RPMI7951 (cell line): ENCODE data around the gene SORCS2. TPM values are rescaled to one million over a fixed set of nuclear protein-coding genes. Genes with fewer than 3 reads are reported as not detected.

Experiments used
- DNase-seq: peaks from one replicate; pipeline ENCODE4 v3.0.0-alpha.2; 2012; ENCODE audit warnings: low read depth
- total RNA-seq: library from RNA; depleted of rRNA; stranded (reverse); fragments of >200 nt; shearing (Covaris generic); gene quantifications from 2 replicates; pipeline ENCODE4 v1.2.3, GENCODE V29; 2014

The SORCS2 gene
- total RNA-seq, 1 experiment from 2014 or later, result 2.0 TPM

DNA sequence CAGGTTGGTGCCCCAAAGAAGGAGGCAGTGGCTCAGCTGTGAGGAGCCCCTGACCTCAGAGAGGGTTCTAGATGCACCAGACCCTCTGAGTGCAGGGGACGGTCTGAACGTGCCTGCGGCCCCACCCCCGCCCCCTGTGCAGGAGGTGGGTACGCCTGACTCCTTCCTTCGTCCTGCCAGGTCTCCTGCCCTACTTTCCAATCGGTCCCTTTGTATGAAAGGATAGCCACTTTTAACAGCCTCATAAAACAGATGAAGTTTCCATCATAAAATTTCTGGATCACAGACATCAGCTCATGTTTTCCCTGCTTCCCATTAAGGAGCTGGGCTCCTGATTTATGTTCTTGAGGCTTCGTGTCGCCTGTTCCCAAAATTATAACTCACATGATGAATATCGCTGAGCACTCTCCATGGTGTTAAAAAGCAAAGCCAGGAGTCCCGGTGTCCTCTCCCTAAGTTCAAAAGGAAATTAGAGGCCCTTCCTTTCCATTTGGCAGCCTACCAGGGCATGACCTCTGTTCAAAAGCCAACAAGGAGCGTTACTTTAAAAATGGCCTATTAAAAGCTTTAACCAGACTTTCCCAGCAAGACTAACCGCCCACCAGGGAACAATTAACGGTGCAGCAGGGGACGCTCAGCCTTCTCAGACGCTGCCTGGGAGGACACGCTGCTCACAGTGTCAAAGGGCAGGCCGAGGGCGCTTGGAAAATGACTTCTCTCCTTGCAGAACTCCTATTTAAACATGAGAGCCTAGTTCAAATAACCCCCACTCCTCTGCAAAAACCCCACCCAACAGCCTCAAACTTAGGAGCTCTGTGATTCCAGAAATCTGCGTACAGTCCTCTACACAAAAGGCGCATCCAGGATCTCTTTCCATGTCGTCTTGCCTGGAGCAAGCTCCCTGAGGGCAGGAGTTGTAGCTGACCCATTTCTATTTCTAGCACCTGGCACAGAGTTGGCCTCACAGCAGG is 565.4 kb downstream of the SORCS2 start:
- no peak for DNase-seq

DNA sequence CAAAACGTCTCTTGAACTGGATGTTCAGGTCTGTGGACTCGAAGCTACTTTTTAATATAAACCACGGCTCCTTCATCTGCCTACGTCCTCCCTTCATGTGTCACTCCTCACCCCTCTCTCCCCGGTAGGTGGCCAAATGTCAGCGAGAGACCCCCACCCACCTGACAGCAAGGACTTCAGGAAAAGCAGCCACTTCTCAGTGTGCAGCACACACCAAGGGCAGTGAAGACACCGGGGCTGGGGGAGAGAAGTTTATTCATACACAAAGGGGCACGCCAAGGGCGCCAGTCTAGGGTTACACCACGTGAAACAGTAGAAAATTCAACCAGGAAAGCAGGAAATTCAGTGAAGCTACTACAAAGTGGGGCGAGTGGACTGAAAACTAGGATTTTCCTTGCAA is 566.1 kb downstream of the SORCS2 start:
- no peak for DNase-seq

DNA sequence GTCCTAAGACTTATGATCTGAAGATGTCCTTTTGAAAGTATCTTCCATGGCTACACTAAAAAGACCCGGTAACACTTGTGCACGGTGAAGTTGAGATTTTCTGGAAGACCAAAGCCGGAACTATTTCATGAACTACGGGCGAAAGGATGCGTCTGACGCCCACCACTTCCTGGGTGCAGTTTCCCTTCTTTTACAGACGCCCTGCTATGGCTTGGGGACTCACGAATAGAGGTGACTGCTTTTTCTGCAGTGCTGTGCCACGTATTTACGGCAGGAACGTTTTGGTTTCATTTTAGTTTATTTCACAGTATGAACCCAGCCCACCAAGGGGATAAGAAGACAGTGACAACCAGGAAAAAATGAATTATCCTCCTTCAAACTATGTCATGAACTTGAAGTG is 566.9 kb downstream of the SORCS2 start:
- no peak for DNase-seq

DNA sequence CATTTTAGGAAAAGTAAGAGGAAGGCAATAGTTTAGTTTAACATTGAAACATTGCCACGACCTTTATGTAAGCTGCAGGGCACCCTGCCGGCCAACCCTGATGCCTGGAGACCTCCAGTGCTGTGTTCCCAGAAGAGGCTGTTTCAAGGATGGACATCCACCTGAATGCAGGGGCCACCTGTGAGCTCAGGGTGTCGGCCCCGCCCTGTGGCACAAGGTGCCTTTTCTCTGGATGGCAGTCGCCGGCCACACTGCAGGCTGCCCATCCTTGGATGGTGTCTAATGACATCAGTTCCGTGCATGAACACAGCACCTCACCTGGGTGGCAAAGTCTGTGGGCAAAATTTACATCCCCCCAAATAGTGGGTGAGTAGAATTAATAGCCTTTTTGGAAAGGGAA is 567.3 kb downstream of the SORCS2 start:
- DNase-seq, result no peak

DNA sequence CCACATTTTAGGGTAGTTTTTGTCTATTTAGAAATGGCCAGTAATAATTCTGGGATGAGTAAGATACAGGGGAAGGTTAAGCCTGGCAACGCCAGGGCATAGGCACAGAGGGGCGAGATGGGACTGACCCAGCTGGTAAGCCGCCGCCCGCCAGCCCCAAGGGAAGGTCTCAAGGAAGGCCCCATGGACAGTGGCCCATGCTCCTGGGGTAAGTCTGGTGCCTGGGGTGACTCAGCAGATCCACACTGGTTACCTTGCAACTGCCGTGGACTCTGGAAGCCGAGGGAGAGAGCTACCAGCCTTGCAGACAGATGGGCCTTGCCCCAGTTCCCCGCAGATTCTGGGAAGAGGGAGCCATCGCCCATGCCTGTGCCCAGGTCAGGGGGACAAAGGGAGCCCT is 567.9 kb downstream of the SORCS2 start:
- DNase-seq, result no peak

DNA sequence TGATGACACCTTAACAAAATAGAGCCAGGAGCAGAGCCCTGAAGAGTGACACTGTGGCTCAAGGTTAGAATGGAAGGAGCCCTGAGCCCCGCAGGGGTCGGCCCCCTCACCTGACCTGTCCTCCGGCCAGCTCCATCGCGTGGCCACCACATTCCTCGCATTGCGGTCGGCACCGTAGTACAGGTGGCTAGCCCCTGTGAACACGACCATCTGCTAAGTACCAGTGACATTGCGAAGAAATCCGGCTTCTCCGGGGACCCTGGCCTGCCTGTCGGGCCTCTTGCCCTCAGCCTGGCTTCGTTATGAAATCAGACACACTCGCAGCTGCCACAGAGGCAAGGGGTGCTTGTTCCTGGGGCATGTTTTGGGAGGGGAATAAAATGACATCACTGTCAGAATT is 568.4 kb downstream of the SORCS2 start:
- DNase-seq, result no peak

DNA sequence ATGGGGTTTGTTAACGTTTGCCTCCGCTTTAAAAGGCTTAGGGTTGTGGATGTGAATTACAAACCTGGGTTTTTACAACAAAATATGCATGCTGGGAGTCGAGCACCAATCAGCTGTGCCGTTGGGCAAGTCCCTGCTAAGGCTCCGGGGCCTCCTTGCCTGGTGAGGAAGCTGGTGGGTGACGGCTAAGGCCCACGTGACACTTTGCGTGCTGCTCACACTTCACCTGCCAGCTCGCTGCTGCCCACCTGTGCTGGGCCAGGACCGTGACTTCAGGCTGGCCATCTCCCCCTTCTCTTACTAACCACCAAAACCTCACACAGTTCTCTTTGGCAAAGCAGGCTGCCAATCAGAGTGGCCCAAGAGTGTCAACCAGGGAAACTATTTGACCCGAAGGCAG is 569.0 kb downstream of the SORCS2 start:
- no peak for DNase-seq

DNA sequence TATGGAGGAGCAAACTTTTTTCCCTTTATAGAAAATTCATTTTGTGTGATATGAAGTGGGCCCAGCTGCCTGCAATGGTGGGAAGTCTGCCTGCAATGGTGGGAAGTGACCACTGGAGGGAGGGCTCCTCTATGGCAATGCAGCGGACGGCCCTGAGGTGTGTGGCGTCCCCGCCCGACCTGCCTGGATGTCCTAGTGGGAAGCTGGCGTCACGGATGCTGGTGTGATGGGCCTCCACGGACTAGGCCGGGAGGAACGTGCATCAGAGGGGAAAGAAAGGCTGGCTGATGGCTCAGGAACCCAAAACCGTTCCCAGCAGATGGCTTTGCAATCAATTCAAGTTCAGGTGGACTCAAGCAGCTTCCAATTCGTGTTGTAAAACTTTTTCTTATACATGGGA is 569.4 kb downstream of the SORCS2 start:
- peak; percentile 13 for DNase-seq

DNA sequence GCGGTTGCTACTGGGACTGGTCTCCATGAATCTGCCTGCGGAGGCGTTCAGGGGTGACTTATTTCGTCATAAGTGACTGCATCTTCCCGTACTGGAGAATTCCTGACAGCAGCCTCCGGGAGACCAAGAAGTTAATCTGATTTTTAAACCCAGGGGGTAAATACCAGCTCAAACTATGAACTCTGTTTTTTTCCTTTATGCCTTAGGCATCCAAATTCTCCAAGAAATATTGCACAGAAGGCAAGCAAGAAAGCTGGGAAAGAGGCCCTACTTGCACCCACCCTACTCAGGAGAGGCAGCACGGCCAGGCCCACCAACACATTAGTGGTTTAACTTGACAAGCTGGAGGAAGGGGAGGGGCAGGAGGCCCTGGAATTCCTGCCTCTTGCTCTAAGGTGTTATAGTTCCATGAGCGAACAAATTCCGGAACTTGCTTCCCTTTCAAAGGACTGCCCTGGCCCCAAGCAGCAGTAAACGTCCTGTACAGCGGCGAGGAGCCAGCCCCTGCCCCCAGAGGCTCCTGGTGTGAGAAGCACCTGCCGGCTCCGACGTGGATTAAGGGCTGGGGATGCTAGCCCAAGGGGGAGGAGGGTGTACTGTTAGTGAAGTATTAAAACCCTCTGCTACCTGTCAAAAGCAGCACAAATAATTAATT is 570.2 kb downstream of the SORCS2 start:
- DNase-seq, result no peak

DNA sequence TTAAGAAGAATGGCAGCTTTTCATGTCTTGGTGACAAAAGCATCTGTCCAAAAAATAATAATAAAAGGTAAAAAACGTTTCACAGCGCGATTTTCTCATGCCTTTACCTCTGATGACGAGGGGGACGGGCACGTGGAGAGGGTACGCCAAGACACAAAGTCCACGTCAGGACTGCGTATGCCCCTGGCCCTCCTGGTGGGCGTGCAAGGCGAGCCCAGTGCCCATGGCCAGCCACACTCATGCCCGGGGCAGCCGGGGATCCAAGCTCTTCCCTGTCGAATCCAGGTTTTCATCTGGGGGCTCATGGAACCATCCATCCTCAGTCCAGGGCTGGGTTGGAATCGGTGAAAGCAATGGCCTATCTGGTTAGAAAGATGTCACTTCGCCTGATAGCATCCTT is 570.8 kb downstream of the SORCS2 start:
- DNase-seq, result no peak

DNA sequence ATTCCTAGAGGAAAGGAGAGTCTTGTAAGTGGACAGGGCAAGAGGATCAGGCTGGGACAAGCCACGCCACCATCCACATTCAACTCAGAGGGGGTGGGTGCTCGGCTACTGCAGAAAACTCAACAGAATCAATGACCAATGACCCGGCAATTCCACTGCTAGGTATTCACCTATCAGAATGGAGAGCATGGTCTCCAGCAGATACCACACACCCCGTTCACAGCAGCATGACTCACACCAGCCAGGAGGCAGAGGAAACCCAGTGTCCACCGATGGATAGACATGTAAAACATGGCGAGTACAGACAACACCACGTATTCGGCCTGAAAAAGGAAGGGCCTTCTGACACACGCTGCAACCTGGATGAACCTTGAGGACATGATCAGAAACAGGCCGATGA is 571.5 kb downstream of the SORCS2 start:
- peak; percentile 54 for DNase-seq

DNA sequence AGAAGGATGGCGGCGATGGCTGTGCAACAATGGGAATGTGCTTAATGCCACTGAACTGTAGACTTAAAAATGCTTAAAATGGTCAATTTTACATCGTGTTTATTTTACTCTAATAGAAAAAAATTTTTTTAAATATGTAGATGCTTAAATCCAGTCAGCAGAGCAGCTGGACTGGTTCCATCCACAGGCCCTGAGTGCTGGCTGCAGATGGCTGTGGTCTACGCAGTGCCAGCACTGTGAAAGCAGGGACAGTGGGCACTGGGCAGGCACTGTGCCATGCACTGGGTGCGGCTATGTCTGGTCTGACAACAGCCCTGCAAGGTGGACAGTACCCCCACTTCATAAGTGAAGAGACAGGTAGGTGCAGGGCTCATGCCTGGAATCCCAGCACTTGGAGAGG is 572.1 kb downstream of the SORCS2 start:
- no peak for DNase-seq

DNA sequence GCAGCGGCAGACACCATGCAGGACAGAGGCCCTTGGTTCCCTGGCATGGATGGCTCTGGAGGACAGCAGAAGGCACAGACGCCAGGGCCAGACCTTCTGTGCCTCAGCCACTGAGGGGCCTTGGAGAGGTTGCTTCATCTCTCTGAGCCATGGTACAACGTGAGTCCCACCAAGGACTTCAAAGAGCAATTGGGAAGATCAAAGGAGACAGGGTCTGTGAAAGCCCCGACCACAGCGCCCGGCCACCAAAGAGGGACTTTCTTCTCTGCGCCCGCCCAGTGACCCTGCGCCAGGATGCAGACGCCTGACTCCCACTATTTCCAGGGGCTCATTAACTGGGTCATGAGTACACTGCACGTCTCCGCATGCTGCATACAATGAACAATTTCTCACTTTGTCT is 573.3 kb downstream of the SORCS2 start:
- DNase-seq, result no peak

DNA sequence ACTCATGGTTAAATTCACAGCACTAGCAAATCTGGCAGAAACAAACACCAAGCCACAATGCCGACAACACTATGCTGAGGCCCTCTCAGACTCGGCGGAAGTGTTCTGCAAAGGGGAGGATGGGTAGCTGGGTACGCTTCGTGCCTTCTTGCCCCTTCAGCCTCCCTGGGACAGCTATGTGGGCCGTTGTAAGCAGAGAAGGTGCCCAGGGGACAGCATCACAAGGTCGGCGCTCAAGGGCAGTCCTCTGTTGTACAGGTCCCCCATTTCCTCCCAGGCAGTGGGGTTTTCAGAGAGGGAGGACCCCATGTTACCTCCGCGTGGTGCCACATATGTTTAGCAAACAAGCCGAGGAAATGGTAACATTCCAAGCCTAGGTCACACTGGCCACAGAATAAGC is 573.7 kb downstream of the SORCS2 start:
- DNase-seq, result no peak

DNA sequence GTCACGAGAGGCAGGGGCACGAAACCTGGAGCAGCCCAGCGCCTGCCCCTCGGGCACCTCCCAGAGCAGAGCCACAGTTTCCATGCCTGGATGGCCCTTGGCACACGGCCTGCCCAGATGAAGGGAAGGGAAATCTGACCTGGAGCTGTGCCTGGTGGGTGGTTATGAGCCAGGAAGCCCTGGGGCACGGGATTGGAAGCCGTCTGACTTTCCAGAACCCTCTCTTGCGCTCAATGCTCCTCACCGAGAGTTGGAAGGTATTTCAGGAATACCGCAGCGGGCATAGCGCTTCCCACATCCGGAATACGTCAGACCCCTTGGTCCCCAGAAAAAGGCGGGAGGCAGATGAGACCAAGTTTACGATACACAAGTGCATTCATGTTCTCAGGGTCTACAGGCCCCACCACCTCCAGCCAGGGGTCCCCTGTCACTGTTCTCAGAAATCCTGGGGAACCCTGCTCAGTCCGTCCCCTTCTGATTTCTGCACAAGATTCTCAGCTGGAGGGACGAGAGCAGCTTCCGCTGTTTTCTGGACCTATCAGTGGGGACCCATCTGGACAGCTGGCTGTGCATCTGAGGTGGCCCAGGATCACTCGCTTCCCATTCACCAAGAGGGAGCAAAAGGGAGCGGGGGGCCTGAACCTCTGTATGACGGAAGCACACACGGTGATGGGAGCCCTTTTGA is 574.5 kb downstream of the SORCS2 start:
- no peak for DNase-seq

DNA sequence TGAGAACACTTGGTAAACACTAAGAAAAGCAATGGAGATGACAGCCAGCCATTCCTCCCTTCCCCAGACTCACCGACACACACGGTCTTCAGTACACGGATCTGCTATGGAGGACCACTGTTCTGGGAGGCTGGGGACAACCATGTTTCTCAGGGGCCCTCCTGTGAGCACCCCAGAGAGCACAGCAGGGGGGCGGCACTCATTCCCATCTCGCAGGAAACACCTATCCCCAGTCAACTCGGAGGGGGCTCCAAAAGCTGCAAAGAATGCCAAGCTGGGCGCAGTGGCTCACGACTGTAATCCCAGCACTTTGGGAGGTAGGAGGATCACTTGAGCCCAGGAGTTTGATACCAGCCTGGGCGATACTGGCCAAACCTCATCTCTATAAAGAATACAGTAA is 575.2 kb downstream of the SORCS2 start:
- no peak for DNase-seq

DNA sequence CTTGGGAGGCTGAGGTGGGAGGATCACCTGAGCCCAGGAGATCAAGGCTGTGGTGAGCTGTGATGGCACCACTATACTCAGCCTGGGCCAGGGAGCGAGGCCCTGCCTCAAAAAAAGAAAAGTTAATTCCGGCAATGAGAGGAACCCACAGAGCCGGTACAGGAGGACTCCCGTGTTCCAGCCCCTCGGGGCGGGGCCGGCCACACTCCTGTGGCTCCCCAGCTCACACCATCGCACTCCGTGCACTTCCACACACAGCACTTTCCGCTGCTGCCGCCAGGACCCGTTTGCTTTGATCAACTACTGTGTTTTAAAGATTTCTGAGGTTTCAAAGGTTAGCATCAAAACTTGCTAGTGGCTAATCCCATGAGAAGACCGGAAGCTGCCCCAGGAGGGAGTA is 575.6 kb downstream of the SORCS2 start:
- DNase-seq, result no peak

DNA sequence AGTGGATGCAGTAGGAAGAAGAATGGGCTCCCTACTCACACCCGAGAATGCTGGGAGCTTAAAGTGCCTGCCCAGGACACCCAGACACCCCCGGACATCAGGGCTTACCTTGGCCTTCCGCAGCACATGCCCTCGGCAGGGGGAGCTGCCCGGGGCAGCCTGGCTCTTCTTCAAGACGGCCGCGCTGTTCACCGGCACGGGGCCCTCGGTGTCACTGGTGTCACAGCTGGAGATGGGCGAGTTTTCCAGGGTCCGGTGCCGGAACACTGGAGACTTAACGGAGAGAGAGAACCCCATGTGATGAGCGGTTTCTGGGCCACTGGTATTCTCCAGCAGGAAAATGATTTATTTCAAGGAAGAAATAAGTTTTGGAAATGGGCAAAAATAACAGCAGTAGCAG is 576.4 kb downstream of the SORCS2 start:
- no peak for DNase-seq

DNA sequence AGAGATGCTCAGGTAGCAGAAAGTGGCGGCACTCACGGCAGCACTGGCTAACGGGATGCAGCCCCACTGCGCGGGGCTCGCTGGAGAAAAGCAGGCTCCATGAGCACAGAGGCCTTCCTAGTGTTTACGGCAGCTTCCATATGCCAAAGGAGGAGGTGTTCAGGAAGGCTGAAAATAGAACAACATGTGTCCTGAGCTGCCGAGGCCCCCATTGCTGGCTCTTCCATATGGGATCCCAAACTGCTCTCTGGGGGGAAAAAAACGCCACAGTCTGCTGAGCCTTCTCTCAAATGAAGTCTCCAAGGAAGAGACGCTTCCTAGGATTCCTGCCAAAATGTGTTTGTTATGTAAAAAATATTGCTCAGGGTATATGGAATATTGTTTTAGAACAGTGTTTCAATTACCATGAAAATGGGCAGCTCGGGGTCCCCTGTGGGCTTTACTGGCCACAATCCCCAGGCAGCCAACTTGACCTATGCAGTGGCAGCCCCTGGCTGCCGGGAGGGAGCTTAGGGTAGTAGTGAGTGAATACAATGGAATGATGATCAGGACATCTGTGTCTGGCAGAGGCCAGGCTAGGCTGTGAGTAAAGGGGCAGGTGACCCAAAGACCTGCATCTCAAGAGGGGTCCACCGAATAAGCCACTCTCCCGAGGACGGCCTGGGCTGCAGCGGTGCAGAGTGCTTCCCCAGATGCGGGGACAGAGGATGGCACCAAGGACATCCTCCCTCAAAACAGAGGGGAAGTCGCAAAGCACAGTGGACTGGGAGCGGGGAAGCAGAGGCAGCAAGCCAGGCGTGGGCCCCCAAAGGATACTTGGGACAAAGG is 577.3 kb downstream of the SORCS2 start:
- no peak for DNase-seq

DNA sequence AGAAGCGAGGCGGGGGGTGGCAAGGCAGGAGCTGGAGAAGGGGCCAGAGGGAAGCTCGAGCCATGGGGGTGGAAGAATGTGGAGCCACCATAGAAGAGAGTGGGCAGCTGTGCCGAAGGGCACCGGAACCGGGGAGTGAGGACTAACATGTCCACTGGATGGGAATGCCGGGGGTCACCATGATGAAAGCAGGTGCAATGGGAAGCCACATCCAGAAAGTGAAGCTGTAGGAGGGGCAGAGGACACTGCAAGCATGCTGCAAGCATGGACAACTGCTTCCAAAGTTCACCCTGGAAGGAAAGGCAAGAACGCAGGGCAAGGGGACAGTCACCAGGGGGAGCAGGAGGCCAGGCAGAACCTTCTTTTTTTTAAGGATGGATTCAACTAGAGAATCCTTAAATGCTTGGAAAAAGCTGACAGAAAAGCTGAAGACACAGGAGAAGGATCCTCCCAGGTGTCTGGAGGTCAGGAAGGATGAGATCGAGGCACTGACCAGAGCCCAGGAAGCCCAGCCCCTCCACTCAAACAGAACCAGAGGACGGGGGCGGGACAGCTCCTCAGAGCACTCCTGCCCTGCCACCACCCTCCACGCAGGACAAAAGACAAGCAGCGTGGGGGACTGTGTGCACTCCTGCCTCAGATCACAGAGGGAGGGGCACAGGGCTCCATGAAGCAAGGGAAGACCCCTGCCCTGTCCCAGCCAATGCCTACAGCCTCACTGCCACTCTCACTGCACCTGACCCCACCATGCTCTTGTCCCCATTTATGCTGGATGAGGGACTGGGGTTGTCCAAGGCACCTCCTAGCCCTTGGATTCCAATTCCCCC is 578.1 kb downstream of the SORCS2 start:
- no peak for DNase-seq

DNA sequence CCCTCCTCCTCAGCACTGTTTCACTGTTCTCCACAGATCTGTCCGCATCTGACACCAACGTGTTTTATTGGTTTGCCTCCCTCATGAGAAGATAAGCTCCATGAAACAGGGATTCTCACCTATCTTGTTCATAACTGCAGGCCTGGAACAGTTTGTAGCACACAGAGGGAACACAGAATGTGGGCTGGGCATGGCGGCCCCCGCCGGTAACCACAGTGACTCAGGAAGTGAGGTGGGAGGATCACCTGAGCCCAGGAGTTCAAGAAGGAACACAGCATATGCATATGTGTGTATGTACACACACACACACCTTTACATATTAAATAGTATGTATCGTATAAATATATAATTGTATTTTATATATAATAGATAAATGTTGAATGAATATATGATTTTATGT is 578.7 kb downstream of the SORCS2 start:
- DNase-seq, result no peak
